Ectodermal cell (in vitro differentiated cells): ENCODE measurements around the gene CDK4.
"Not testable (repeated sequence)": the region's sequence is repeated elsewhere in the genome, so short reads cannot be mapped to it uniquely, and the experiment has no call there.

Experiments used
- H3K27ac ChIP-seq: 2 replicates; pipeline ENCODE4 v1.7.0; 2013; ENCODE audit warnings: mild to moderate bottlenecking, low read depth, low read length; ENCODE audit not compliant: insufficient read depth, poor library complexity, severe bottlenecking
- H3K27me3 ChIP-seq: 2 replicates; pipeline ENCODE4 v1.7.0; 2013; ENCODE audit warnings: mild to moderate bottlenecking, low read length; ENCODE audit not compliant: insufficient read depth, control insufficient read depth, poor library complexity, severe bottlenecking
- H3K36me3 ChIP-seq: one replicate; pipeline ENCODE4 v1.7.0; 2013; ENCODE audit warnings: low read length; ENCODE audit not compliant: control insufficient read depth, insufficient read depth
- H3K4me1 ChIP-seq: one replicate; pipeline ENCODE4 v1.7.0; 2013; ENCODE audit warnings: low read length; ENCODE audit not compliant: control insufficient read depth, insufficient read depth
- H3K4me3 ChIP-seq: 2 replicates; pipeline ENCODE4 v1.7.0; 2013; ENCODE audit warnings: low read depth, low read length, control low read depth; ENCODE audit not compliant: insufficient read depth
- H3K9me3 ChIP-seq: 2 replicates; pipeline ENCODE4 v1.7.0; 2013; ENCODE audit warnings: mild to moderate bottlenecking, low read length, moderate library complexity; ENCODE audit not compliant: control insufficient read depth
- WGBS, 2 experiments: methylation state at CpG; one replicate each; pipeline ENCODE4 v1.1.7; 2013; ENCODE audit warnings: missing lambda C conversion rate in 2 of 2; 5-methylcytosine and 5-hydroxymethylcytosine counted together

The CDK4 gene

GRCh38 chr12:57781801-57782200 is 29.7 kb upstream of the CDK4 start:
- H3K4me3 ChIP-seq: no peak overlapping the region
- no peaks in the 10 kb centered on the region for H3K9me3 ChIP-seq
- peaks cover 20% of the 10 kb centered on the region for H3K36me3 ChIP-seq
- peaks cover 5% of the 10 kb centered on the region for H3K4me1 ChIP-seq
- no peak overlapping the region for H3K27ac ChIP-seq
- WGBS, 2 experiments: 68 to 70% methylated on average over 2 of the region's 2 CpGs
- no peaks in the 10 kb centered on the region for H3K27me3 ChIP-seq

- WGBS, 2 experiments: 84 to 92% methylated on average over 3 of the region's 3 CpGs
These were observed 29.1 kb upstream of the CDK4 start for GRCh38 chr12:57781244-57781643.

GRCh38 chr12:57780284-57780897 is 28.3 kb upstream of the CDK4 start:
- WGBS, 2 experiments: 85 to 87% methylated on average over 4 of the region's 4 CpGs
- Histone ChIP-seq H3K9me3 (no peaks in the 10 kb centered on the region), H3K4me3 (no peak overlapping the region), H3K4me1 (peaks cover 5% of the 10 kb centered on the region), H3K36me3 (peaks cover 10% of the 10 kb centered on the region), H3K27me3 (no peaks in the 10 kb centered on the region), H3K27ac (no peak overlapping the region)

More at GRCh38 chr12:57781244-57781643, 29.1 kb upstream of the CDK4 start:
- Histone ChIP-seq H3K27ac (no peak overlapping the region), H3K27me3 (no peaks in the 10 kb centered on the region), H3K4me1 (peaks cover 5% of the 10 kb centered on the region), H3K36me3 (peaks cover 14% of the 10 kb centered on the region), H3K4me3 (no peak overlapping the region), H3K9me3 (no peaks in the 10 kb centered on the region)

GRCh38 chr12:57779736-57780135 is 27.6 kb upstream of the CDK4 start:
- H3K27ac ChIP-seq: no peak overlapping the region
- peaks cover 5% of the 10 kb centered on the region for H3K4me1 ChIP-seq
- H3K36me3 ChIP-seq: peaks cover 5% of the 10 kb centered on the region
- WGBS, 2 experiments: 82 to 87% methylated on average over 1 of the region's 1 CpG
- H3K27me3 ChIP-seq: no peaks in the 10 kb centered on the region
- H3K4me3 ChIP-seq: no peak overlapping the region
- no peaks in the 10 kb centered on the region for H3K9me3 ChIP-seq

- Histone ChIP-seq H3K36me3 (no peaks in the 10 kb centered on the region), H3K27ac (no peak overlapping the region), H3K9me3 (no peaks in the 10 kb centered on the region), H3K4me3 (no peak overlapping the region), H3K4me1 (no peaks in the 10 kb centered on the region), H3K27me3 (peaks cover 8% of the 10 kb centered on the region)
- 91 to 98% methylated on average over 6 of the region's 7 CpGs for WGBS, 2 experiments
These were observed 25.8 kb upstream of the CDK4 start for GRCh38 chr12:57777911-57778310.

GRCh38 chr12:57777367-57777766 is 25.3 kb upstream of the CDK4 start:
- Histone ChIP-seq H3K4me1 (no peaks in the 10 kb centered on the region), H3K4me3 (no peak overlapping the region), H3K27ac (no peak overlapping the region), H3K9me3 (no peaks in the 10 kb centered on the region), H3K27me3 (peaks cover 10% of the 10 kb centered on the region), H3K36me3 (no peaks in the 10 kb centered on the region)
- WGBS, 2 experiments: 78 to 93% methylated on average over 7 of the region's 7 CpGs

- H3K27ac ChIP-seq: no peak overlapping the region
- H3K27me3 ChIP-seq: peaks cover 10% of the 10 kb centered on the region
- no peak overlapping the region for H3K4me3 ChIP-seq
- no peaks in the 10 kb centered on the region for H3K9me3 ChIP-seq
- no peaks in the 10 kb centered on the region for H3K4me1 ChIP-seq
- H3K36me3 ChIP-seq: no peaks in the 10 kb centered on the region
- WGBS, 2 experiments: 86 to 88% methylated on average over 2 of the region's 2 CpGs
These were observed 24.1 kb upstream of the CDK4 start for GRCh38 chr12:57776247-57776587.

GRCh38 chr12:57775563-57776246 is 23.6 kb upstream of the CDK4 start:
- H3K4me3 ChIP-seq: no peak overlapping the region
- H3K27ac ChIP-seq: no peak overlapping the region
- H3K27me3 ChIP-seq: peaks cover 10% of the 10 kb centered on the region
- H3K36me3 ChIP-seq: no peaks in the 10 kb centered on the region
- peaks cover 2% of the 10 kb centered on the region for H3K4me1 ChIP-seq
- WGBS, 2 experiments: 83 to 86% methylated on average over 4 of the region's 4 CpGs
- no peaks in the 10 kb centered on the region for H3K9me3 ChIP-seq

- WGBS, 2 experiments: 84 to 92% methylated on average over 3 of the region's 3 CpGs
- Histone ChIP-seq H3K4me1 (peaks cover 2% of the 10 kb centered on the region), H3K36me3 (no peaks in the 10 kb centered on the region), H3K27me3 (peaks cover 10% of the 10 kb centered on the region), H3K9me3 (no peaks in the 10 kb centered on the region), H3K4me3 (no peak overlapping the region), H3K27ac (no peak overlapping the region)
These were observed 22.9 kb upstream of the CDK4 start for GRCh38 chr12:57775044-57775443.

- H3K4me3 ChIP-seq, H3K36me3 ChIP-seq, H3K9me3 ChIP-seq, H3K4me1 ChIP-seq, H3K27ac ChIP-seq: not testable (repeated sequence)
- peaks cover 10% of the 10 kb centered on the region for H3K27me3 ChIP-seq
- WGBS, 2 experiments: 93 to 94% methylated on average over 11 of the region's 11 CpGs
These were observed 22.5 kb upstream of the CDK4 start for GRCh38 chr12:57774634-57775033.
